Endothelial cell of umbilical vein (primary cell): Measurements from ENCODE around the gene TIMM21. TPM values are rescaled to one million over a fixed set of nuclear protein-coding genes. Genes with fewer than 3 reads are reported as not detected.

Source experiments
- BruUV-seq: library from RNA; stranded (reverse); fragments of 400-500 nt; replicated peaks from 2 replicates; lab custom pipeline; 2021; lab: Mats Ljungman, UMichigan
- CTCF ChIA-PET: fragments of 300-600, 350-600 bp; sonication (Branson Sonifier 250); formaldehyde crosslinking; loops from one replicate; lab custom pipeline; 2021; ENCODE audit warnings: antibody characterized with exemption, inconsistent platforms; lab: Charles Lee
- POLR2A ChIA-PET: fragments of 300-600, 350-600 bp; sonication (Branson Sonifier 250); formaldehyde crosslinking; loops from one replicate; lab custom pipeline; 2021; ENCODE audit warnings: antibody characterized with exemption, inconsistent platforms; lab: Charles Lee
- DNase-seq: peaks from one replicate; pipeline ENCODE4 v3.0.0-alpha.2; 2011; ENCODE audit warnings: low read depth, low spot score
- FAIRE-seq: peaks from 2 replicates; lab custom pipeline; 2011; peaks lifted over from hg19 to GRCh38; lab: Jason Lieb, UNC
- H2AFZ ChIP-seq: 2 replicates; pipeline ENCODE4 v1.6.0; 2012; ENCODE audit warnings: low read depth, low read length, control low read depth, inconsistent platforms
- H3K27ac ChIP-seq: 2 replicates; pipeline ENCODE4 v1.5.1; 2011; ENCODE audit warnings: low read depth, mild to moderate bottlenecking, control low read depth, low read length, moderate library complexity; ENCODE audit not compliant: insufficient read depth
- H3K27me3 ChIP-seq, 2 experiments: 2 replicates each; pipeline versions ENCODE4 v1.6.0 to v1.6.1; 2011; ENCODE audit warnings: low read length in 2 of 2, mixed read lengths in 1 of 2; ENCODE audit not compliant: control insufficient read depth in 2 of 2, insufficient read depth in 2 of 2
- H3K36me3 ChIP-seq, 2 experiments: 2 replicates in 1 of 2; 3 replicates in 1 of 2; pipeline ENCODE4 v1.5.1; 2011; ENCODE audit warnings: low read length in 2 of 2, mild to moderate bottlenecking in 1 of 2, moderate library complexity in 1 of 2; ENCODE audit not compliant: control insufficient read depth in 2 of 2, insufficient read depth in 2 of 2; ENCODE audit errors: extremely low read depth in 1 of 2
- H3K4me1 ChIP-seq: 3 replicates; pipeline ENCODE4 v1.5.1; 2011; ENCODE audit warnings: mild to moderate bottlenecking, low read length; ENCODE audit not compliant: control insufficient read depth, insufficient read depth; ENCODE audit errors: extremely low read depth
- H3K4me2 ChIP-seq: 2 replicates; pipeline ENCODE4 v1.6.1; 2011; ENCODE audit warnings: low read length, control low read depth, mixed read lengths; ENCODE audit not compliant: insufficient read depth
- H3K4me3 ChIP-seq, 3 experiments: fragments of 200-600 bp in 1 of 3; sonication (generic), shearing (Covaris generic) in 1 of 3; replicated peaks in 1 of 3; 2 replicates each; pipeline ENCODE4 v1.5.1; 2011 to 2016; ENCODE audit warnings: control low read depth in 3 of 3, low read length in 3 of 3, mild to moderate bottlenecking in 2 of 3, inconsistent platforms in 1 of 3, low read depth in 1 of 3, moderate library complexity in 1 of 3; ENCODE audit not compliant: insufficient read depth in 1 of 3
- H3K79me2 ChIP-seq: 2 replicates; pipeline ENCODE4 v1.6.0; 2012; ENCODE audit warnings: low read length, inconsistent platforms; ENCODE audit not compliant: control insufficient read depth, insufficient read depth
- H3K9ac ChIP-seq: replicated peaks from 2 replicates; pipeline ENCODE3; 2011; ENCODE audit warnings: low read length, control low read depth; ENCODE audit not compliant: insufficient read depth; ENCODE audit errors: extremely low read depth
- H3K9me1 ChIP-seq: replicated peaks from 3 replicates; pipeline ENCODE4 v1.6.0; 2011; ENCODE audit warnings: mild to moderate bottlenecking, low read length; ENCODE audit not compliant: control insufficient read depth, insufficient read depth; ENCODE audit errors: extremely low read depth
- H3K9me3 ChIP-seq: replicated peaks from 2 replicates; pipeline ENCODE4 v1.5.1; 2012; ENCODE audit warnings: low read length, inconsistent platforms; ENCODE audit not compliant: control insufficient read depth, insufficient read depth
- H4K20me1 ChIP-seq: replicated peaks from 2 replicates; pipeline ENCODE3; 2011; ENCODE audit warnings: mild to moderate bottlenecking, low read length; ENCODE audit not compliant: control insufficient read depth, insufficient read depth; ENCODE audit errors: extremely low read depth
- EZH2 ChIP-seq: IDR thresholded peaks from 2 replicates; pipeline ENCODE4 v1.6.1; 2012; ENCODE audit warnings: borderline replicate concordance, low read depth, mild to moderate bottlenecking, moderate library complexity, low read length, inconsistent platforms; ENCODE audit not compliant: severe bottlenecking
- FOS ChIP-seq: IDR thresholded peaks from 2 replicates; pipeline ENCODE4 v1.6.1; 2011; ENCODE audit warnings: mild to moderate bottlenecking, low read length, moderate library complexity, borderline replicate concordance; ENCODE audit not compliant: insufficient read depth
- GATA2 ChIP-seq: IDR thresholded peaks from 2 replicates; pipeline ENCODE4 v1.7.0; 2011; ENCODE audit warnings: low read depth, mild to moderate bottlenecking, moderate library complexity, mixed read lengths, low read length; ENCODE audit not compliant: insufficient read length, insufficient read depth
- JUN ChIP-seq: IDR thresholded peaks from 2 replicates; pipeline ENCODE4 v1.6.1; 2011; ENCODE audit warnings: borderline replicate concordance, low read depth; ENCODE audit not compliant: insufficient read length, insufficient read depth
- MYC ChIP-seq: IDR thresholded peaks from one replicate; pipeline ENCODE4 v1.6.1; 2011; ENCODE audit warnings: mild to moderate bottlenecking, low read depth, low read length
- POLR2A ChIP-seq: IDR thresholded peaks from 2 replicates; pipeline ENCODE4 v1.6.1; 2012; ENCODE audit warnings: low read depth, mild to moderate bottlenecking, control low read depth, low read length
- POLR2AphosphoS5 ChIP-seq: IDR thresholded peaks from 2 replicates; pipeline ENCODE4 v1.6.1; 2012; ENCODE audit warnings: low read depth, mild to moderate bottlenecking, control low read depth, low read length, moderate library complexity; ENCODE audit not compliant: insufficient read depth
- dilution Hi-C: fragments of 300-500 bp; cut with MboI; formaldehyde crosslinking; loops from one replicate; pipeline ENCODE4 v1.15.0; 2019; ENCODE audit warnings: low sequenced_read_pairs; ENCODE audit not compliant: extremely low pct_ligation_motif_present
- intact Hi-C: fragments of 100-400 bp; cut with micrococcal nuclease; formaldehyde crosslinking; loops from one replicate; pipeline ENCODE4 v1.10.0; 2022
- polyA plus RNA-seq, 4 experiments: library from polyadenylated mRNA; depleted of rRNA in 3 of 4; stranded (reverse) in 3 of 4; unstranded in 1 of 4; fragments of >200 nt; gene quantifications; 2 replicates each; pipeline versions ENCODE4 v1.2.1 to v1.2.3, GENCODE V29; 2011 to 2012; ENCODE audit warnings: missing spikeins in 1 of 4
- total RNA-seq: library from RNA; stranded (reverse); gene quantifications from 2 replicates; pipeline ENCODE4 v1.2.3, GENCODE V29; 2021
- TF ChIP-seq, protein P1 (sequence below), 2 donors: IDR thresholded peaks; 1 replicate in 1 of 2; 2 replicates in 1 of 2; pipeline ENCODE4 v1.5.1; 2011; ENCODE audit warnings: low read length in 2 of 2, mild to moderate bottlenecking in 2 of 2, moderate library complexity in 2 of 2, control low read depth in 1 of 2, inconsistent platforms in 1 of 2, low read depth in 1 of 2; ENCODE audit not compliant: insufficient read depth in 1 of 2; ENCODE audit errors: extremely low read depth in 1 of 2
- TF ChIP-seq, protein P2 (sequence below): IDR thresholded peaks from 2 replicates; pipeline ENCODE4 v1.6.1; 2011; ENCODE audit not compliant: insufficient read depth, insufficient read length

TIMM21 gene
- total and polyA plus RNA-seq, 2 donors (not counting 3 experiments of a cell fraction or from before 2014, with no cell fraction given), result 22.9 to 38.9 TPM

DNA sequence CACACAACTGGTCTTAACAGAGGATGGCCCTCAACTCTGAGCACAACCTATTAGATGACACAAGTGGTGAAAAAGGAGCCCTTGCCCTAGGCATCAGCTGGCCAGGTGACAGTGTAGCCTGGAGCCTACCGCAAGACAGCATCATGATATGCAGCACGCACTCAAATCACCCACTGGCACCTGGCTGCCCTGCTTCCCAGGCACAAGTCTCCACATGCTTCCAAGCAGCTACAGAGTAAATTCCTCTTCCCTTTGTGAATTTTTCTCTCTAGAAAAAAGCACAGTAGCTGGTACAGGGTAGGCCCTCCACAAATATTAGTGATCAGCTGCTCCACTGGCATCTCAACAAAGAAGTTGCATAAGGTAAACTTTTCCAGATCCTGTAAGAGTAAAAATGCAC lies 6.7 kb upstream of the TIMM21 start:
- intact Hi-C loops, result no loop called here
- Histone ChIP-seq H3K79me2 (no peaks in the 10 kb centered on the region), H2AFZ (no peak overlapping the region), H3K4me2 (no peak overlapping the region), H3K9me1 (no peaks in the 10 kb centered on the region), H3K9me3 (no peaks in the 10 kb centered on the region), H3K9ac (no peak overlapping the region), H3K4me3 (no peak overlapping the region), H4K20me1 (no peaks in the 10 kb centered on the region), H3K27ac (no peak overlapping the region), H3K27me3 (no peaks in the 10 kb centered on the region), H3K36me3 (no peaks in the 10 kb centered on the region), H3K4me1 (no peaks in the 10 kb centered on the region)
- DNase-seq, result no peak
- ChIA-PET POLR2A (no interaction called here), CTCF (no interaction called here)
- dilution Hi-C loops, result no loop called here
- FAIRE-seq, result no peak
- no TSS peak for BruUV-seq
- TF ChIP-seq, protein P1, sequence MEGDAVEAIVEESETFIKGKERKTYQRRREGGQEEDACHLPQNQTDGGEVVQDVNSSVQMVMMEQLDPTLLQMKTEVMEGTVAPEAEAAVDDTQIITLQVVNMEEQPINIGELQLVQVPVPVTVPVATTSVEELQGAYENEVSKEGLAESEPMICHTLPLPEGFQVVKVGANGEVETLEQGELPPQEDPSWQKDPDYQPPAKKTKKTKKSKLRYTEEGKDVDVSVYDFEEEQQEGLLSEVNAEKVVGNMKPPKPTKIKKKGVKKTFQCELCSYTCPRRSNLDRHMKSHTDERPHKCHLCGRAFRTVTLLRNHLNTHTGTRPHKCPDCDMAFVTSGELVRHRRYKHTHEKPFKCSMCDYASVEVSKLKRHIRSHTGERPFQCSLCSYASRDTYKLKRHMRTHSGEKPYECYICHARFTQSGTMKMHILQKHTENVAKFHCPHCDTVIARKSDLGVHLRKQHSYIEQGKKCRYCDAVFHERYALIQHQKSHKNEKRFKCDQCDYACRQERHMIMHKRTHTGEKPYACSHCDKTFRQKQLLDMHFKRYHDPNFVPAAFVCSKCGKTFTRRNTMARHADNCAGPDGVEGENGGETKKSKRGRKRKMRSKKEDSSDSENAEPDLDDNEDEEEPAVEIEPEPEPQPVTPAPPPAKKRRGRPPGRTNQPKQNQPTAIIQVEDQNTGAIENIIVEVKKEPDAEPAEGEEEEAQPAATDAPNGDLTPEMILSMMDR (IDR thresholded peaks at IDR 0.05; ENCODE audit: extremely low read depth in 1 of 2, insufficient read depth in 1 of 2, low read depth in 1 of 2, low read length in 2 of 2), result no peak
- TF ChIP-seq POLR2A, result no peak
- no peak for TF ChIP-seq POLR2AphosphoS5
- no peak for TF ChIP-seq FOS
- no peak for TF ChIP-seq JUN
- TF ChIP-seq GATA2, result no peak
- no peak for TF ChIP-seq MYC
- TF ChIP-seq, protein P2, sequence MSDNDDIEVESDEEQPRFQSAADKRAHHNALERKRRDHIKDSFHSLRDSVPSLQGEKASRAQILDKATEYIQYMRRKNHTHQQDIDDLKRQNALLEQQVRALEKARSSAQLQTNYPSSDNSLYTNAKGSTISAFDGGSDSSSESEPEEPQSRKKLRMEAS, result no peak
- TF ChIP-seq EZH2, result no peak
